PC-3 (cell line): Measurements from ENCODE around the gene AGFG1.
"Not testable (repeated sequence)": the region's sequence is repeated elsewhere in the genome, so short reads cannot be mapped to it uniquely, and the experiment has no call there.

Experiments
- EZH2 ChIP-seq: fragments of 300-600 bp; sonication (generic); IDR thresholded peaks from one replicate; pipeline ENCODE4 v1.6.1; 2017; ENCODE audit warnings: antibody characterized with exemption, mild to moderate bottlenecking, low read length; ENCODE audit not compliant: unreplicated experiment
- EZH2phosphoT487 ChIP-seq: fragments of 300-600 bp; sonication (generic); IDR thresholded peaks from 2 replicates; pipeline ENCODE4 v1.6.1; 2018; ENCODE audit warnings: mild to moderate bottlenecking, antibody characterized with exemption, low read length, borderline replicate concordance
- TF ChIP-seq, protein P1 (sequence below): fragments of 300-600 bp; sonication (generic); conservative IDR thresholded peaks from 2 replicates; pipeline ENCODE4 v1.5.1; 2017; ENCODE audit warnings: antibody characterized with exemption, low read depth, mild to moderate bottlenecking, low read length

DNA sequence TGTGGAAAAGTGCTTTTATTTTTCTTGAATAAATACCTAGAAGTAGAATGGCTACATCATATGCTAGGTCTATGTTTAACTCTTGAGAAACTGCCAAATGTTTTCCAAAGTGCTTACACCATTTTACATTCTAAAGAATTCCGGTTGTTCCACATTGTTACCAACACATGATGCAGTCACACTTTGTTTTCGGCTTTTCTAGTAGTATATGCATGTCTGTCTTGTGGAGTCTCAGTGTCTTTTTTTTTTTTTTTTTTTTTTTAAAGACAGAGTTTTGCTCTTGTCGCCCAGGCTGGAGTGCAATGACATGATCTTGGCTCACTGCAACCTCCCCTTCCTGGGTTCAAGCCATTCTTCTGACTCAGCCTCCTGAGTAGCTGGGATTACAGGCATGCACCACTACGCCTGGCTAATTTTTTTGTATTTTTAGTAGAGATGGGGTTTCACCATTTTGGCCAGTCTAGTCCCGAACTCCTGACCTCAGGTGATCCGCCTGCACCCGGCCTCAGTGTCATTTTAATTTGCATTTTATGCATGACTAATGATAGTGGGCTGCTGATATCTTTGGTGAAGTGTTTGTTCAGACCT, 46.4 kb downstream of the AGFG1 start:
- TF ChIP-seq, protein P1, sequence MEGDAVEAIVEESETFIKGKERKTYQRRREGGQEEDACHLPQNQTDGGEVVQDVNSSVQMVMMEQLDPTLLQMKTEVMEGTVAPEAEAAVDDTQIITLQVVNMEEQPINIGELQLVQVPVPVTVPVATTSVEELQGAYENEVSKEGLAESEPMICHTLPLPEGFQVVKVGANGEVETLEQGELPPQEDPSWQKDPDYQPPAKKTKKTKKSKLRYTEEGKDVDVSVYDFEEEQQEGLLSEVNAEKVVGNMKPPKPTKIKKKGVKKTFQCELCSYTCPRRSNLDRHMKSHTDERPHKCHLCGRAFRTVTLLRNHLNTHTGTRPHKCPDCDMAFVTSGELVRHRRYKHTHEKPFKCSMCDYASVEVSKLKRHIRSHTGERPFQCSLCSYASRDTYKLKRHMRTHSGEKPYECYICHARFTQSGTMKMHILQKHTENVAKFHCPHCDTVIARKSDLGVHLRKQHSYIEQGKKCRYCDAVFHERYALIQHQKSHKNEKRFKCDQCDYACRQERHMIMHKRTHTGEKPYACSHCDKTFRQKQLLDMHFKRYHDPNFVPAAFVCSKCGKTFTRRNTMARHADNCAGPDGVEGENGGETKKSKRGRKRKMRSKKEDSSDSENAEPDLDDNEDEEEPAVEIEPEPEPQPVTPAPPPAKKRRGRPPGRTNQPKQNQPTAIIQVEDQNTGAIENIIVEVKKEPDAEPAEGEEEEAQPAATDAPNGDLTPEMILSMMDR, result not testable (repeated sequence)
- not testable (repeated sequence) for TF ChIP-seq EZH2, EZH2phosphoT487
